H1 (cell line): ENCODE data around the gene CELF4.

Experiments used
- KDM5A ChIP-seq: fragments of 200-600 bp; IDR thresholded peaks from 2 replicates; pipeline ENCODE4 v1.7.1; 2012; ENCODE audit warnings: mild to moderate bottlenecking, low read length, inconsistent platforms, mixed read lengths
- TAF1 ChIP-seq: IDR thresholded peaks from 2 replicates; pipeline ENCODE4 v1.6.1; 2011; ENCODE audit warnings: mild to moderate bottlenecking, low read depth, low read length
- TBP ChIP-seq: IDR thresholded peaks from 2 replicates; pipeline ENCODE4 v1.6.1; 2011; ENCODE audit warnings: low read depth, low read length, improper control_type of control experiment
- ZNF274 ChIP-seq: IDR thresholded peaks from 2 replicates; pipeline ENCODE4 v1.7.0; 2012; ENCODE audit warnings: low read length, borderline replicate concordance; ENCODE audit errors: extremely low read depth
- TF ChIP-seq, protein P1 (sequence below), 3 experiments: IDR thresholded peaks; 1 replicate in 2 of 3; 2 replicates in 1 of 3; pipeline versions ENCODE4 v1.5.1 to v1.6.1; 2011; ENCODE audit warnings: low read length in 3 of 3, mild to moderate bottlenecking in 3 of 3, inconsistent platforms in 2 of 3, low read depth in 1 of 3, moderate library complexity in 1 of 3; ENCODE audit not compliant: insufficient read depth in 1 of 3; ENCODE audit errors: control extremely low read depth in 1 of 3
- TF ChIP-seq, protein P2 (sequence below): IDR thresholded peaks from 2 replicates; pipeline ENCODE4 v1.6.1; 2012; ENCODE audit warnings: inconsistent platforms

DNA sequence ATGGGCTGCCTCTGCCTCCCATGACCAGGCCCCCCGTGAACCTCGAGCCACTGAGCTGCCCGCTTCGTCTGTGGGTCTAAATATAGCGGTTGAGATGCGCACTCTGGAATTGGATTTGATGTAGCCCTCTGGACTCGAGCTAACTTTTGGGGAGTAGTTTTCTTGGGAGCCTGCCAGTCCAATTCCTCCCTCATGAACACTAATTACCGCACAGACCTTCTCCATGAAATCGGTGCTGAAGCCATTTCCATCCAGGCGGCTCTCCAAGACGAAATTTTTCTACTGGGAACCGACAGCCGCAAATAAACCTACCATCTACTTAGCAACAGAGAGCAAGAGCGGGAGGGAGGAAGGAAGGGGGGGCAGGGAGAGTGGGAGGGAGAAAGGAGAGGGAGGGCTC, 63.6 kb downstream of the CELF4 start:
- TF ChIP-seq, protein P1, sequence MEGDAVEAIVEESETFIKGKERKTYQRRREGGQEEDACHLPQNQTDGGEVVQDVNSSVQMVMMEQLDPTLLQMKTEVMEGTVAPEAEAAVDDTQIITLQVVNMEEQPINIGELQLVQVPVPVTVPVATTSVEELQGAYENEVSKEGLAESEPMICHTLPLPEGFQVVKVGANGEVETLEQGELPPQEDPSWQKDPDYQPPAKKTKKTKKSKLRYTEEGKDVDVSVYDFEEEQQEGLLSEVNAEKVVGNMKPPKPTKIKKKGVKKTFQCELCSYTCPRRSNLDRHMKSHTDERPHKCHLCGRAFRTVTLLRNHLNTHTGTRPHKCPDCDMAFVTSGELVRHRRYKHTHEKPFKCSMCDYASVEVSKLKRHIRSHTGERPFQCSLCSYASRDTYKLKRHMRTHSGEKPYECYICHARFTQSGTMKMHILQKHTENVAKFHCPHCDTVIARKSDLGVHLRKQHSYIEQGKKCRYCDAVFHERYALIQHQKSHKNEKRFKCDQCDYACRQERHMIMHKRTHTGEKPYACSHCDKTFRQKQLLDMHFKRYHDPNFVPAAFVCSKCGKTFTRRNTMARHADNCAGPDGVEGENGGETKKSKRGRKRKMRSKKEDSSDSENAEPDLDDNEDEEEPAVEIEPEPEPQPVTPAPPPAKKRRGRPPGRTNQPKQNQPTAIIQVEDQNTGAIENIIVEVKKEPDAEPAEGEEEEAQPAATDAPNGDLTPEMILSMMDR (IDR thresholded peaks at IDR 0.05; ENCODE audit: control extremely low read depth in 1 of 3, insufficient read depth in 1 of 3, low read depth in 1 of 3, low read length in 3 of 3), result no peak
- TF ChIP-seq TBP (no peak), TAF1 (no peak), KDM5A (no peak), ZNF274 (no peak)
- TF ChIP-seq, protein P2, sequence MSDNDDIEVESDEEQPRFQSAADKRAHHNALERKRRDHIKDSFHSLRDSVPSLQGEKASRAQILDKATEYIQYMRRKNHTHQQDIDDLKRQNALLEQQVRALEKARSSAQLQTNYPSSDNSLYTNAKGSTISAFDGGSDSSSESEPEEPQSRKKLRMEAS, result no peak
